Measurements from ENCODE around the gene HTATSF1.

HTATSF1 gene, protein sequence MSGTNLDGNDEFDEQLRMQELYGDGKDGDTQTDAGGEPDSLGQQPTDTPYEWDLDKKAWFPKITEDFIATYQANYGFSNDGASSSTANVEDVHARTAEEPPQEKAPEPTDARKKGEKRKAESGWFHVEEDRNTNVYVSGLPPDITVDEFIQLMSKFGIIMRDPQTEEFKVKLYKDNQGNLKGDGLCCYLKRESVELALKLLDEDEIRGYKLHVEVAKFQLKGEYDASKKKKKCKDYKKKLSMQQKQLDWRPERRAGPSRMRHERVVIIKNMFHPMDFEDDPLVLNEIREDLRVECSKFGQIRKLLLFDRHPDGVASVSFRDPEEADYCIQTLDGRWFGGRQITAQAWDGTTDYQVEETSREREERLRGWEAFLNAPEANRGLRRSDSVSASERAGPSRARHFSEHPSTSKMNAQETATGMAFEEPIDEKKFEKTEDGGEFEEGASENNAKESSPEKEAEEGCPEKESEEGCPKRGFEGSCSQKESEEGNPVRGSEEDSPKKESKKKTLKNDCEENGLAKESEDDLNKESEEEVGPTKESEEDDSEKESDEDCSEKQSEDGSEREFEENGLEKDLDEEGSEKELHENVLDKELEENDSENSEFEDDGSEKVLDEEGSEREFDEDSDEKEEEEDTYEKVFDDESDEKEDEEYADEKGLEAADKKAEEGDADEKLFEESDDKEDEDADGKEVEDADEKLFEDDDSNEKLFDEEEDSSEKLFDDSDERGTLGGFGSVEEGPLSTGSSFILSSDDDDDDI

DNA sequence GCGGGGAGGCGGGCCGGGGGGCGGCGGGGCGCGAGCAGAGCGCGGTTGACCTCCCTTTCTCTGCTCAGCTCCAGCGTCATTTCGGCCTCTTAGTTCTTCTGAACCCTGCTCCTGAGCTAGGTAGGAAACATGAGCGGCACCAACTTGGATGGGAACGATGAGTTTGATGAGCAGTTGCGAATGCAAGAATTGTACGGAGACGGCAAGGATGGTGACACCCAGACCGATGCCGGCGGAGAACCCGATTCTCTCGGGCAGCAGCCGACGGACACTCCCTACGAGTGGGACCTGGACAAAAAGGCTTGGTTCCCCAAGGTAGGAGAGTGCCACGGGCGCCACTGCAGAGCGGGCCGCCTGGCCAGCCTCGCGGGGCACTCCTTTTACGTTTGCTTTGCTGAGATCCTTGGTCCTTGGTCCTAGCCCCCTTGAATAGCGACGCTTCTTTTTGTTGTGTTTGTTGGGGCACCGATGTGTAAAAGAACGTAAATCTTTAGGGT lies at the start of gene HTATSF1:
TSS of gene HTATSF1 (plus strand) at position 37 of the 497 bp plus-strand sequence. CDS start at position 130, 93 bp downstream.
- no peak for FAIRE-seq

DNA sequence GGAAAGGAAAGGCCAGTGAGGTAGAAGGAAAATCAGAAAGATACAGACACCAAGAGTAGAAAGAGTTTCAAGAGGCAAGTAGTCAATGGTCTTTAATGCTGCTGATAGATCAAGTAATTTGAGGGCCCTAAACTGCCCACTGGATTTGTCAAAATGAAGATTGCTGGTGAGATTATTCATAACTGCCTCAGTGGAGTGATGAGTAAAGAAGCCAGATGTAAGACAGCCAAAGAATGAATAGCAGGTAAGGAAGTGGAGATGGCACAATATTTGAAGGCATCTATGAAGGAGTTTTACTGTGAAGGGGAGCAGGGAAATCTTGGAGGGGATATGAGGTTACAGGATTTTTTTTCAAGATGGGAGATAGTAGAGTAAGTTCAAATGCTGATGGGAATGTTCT lies 49.4 kb upstream of the HTATSF1 start:
- no peak for FAIRE-seq

DNA sequence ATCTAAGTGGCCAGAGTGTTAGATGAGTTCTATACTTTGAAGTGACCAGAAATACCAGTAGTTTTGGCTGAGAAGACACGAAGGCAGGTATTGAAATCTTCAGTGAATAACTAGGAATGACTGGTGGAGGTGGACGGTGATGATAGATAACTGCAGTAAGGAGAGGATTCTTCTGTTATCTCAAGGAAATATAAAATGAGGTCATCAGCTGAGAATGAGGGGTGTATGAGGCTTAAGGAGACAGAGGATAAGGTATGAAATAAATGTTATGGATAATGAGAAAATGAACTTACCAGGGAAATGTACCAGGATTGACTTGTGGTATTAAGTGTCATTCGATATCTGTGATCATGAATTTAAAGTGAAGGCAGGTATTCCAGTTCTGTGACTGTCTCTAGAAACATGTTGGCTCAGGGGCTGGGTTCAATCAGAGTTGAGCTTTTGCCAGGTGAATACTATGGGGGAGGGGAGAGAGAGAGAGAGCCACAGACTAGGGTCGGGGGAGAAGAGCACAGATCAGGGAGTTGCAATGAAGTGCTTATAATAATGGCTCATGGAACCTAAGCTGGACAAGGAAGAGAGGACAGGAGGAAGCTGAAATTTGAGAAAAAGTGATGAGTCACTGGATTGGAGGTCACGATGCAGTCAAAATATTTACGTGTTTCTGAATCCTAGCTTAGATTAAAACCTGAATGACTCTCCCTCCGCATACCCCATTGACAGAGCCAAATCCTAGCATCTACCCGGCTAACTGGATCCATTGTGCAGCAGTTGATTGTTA lies 47.2 kb upstream of the HTATSF1 start:
- no peak for FAIRE-seq

DNA sequence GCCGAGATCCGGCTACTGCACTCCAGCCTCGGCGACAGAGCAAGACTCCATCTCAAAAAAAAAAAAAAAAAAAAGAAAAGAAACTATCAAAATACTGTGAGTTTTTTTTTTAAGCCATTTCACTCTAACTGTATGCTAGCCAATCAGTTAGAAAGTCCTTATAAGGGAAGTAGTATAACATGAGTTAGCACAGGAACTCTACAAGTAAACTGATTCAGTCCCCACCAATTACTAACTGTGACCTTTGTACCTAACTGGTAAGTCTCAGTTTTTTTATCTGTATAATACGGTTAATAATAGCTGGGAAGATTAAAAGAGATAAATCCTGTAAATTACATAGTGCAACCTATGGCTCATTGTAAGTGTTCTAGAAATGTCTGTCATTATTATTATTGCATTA lies 44.8 kb upstream of the HTATSF1 start:
- no peak for FAIRE-seq

DNA sequence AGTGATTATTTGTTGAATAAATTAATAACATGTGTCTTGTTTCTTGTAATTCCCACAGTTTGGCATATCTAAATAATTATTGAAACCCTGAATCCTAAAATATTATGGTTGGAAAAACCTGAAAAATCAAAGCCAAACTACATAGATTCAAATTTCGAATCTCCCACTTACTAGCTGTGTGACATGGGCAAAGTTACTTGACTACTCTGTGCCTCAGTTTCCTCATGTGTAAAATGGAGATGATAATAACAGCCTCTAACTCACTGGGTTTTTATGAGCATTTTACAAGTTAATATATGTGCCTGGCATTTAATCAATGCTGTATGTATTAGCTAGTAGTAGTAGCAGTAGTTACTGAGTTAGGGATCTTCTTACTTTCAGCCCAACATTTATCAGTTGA lies 44.3 kb upstream of the HTATSF1 start:
- FAIRE-seq = no peak

DNA sequence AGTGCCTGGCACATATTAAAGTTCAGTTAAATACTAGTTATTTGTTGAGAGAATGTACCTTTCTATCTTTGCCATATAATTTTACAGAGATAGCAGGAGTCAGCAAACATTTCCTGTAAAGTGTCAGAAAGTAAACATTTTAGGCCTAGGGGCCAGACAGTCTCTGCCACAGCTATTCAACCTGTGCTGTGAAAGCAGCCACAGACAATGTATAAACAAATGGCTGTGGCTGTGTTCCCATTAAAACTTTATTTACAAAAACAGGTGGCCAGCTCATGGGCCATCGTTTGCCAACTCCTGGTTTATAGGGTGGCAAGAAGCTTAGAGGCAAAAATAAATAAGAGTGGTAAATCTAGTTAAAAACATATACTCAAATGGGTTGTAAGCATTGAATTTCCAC lies 43.6 kb upstream of the HTATSF1 start:
- FAIRE-seq = no peak

DNA sequence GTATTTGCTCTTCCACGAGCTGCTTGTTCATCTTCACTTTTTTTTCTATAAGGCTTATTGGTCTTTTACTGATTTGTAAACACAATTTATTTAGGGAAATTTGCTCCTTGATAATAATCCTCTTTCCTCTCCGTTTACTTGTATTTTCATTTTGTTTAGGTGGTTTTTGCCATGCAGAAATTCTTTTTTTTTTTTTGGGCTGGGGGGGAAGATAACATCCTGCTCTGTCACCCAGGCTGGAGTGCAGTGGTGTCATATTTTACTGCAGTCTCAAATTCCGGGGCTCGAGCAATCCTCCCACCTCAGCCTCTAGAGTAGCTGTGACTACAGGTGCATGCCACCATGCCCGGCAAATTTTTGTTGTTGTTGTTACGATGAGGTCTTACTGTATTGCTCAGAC lies 41.3 kb upstream of the HTATSF1 start:
- FAIRE-seq = no peak

DNA sequence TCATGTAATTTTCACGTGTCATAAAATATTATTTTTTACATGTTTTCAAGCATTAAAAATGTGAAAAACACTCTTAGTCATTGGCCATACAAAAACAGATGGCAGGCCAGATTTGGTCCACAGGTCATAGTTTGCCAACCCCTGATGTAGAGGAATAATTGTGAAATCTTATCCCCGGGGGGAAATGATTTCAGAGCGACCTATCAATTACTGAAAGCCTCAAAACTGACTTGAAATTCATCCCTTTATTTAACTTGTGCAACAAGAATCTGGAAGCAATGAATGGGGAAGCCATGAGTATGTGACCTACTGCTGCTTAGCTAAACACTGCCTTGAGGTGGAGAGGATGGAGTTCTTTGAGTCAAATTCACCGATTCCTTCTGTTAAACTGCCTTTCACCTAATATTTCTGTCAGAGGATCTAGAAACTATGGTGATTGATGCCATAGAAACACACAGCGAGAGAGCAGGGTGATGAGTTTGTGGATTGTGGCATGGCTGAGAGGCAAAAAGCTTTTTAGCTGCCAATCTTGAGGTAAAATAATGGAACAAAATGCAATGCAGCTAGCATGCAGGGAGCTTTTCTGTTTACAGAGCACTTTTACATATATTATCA lies 40.0 kb upstream of the HTATSF1 start:
- FAIRE-seq = no peak

DNA sequence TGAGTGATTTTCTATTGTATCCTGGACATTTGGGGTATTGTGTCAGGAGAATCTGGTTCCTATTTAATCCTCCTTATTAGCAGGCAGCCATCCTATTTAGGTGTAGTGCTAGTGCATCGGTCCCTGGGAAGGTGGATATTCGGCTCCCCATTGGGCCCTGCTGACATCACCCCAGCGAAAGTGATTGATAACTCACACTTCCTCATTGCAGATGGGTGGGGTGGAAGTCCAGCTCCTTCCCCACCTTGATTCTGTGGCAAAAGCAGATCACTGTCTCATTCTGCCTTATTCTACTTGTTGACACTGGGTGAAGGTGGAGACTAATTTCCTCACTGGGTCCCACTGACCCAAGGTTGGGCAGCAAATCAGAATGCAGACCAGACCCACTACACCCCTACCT lies 32.8 kb upstream of the HTATSF1 start:
- no peak for FAIRE-seq

DNA sequence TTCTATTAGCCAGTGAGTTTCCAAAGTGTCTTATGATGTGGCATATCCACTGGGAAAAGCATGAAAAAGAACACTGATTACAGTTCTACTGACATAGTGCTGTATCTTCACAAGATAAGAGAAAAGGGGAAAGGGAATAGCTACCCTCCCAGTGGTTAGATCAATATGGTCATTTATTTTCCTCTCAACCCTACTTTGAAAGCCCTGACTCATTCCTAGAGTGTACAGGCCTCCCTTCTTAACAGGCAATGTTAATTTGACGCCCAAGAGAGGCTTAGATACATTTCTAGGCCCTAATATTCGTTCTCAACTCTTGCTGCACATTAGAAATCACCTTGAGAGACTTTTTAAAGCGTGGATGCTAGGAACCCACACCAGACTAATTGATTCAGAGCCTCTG lies 30.1 kb upstream of the HTATSF1 start:
- FAIRE-seq = no peak

DNA sequence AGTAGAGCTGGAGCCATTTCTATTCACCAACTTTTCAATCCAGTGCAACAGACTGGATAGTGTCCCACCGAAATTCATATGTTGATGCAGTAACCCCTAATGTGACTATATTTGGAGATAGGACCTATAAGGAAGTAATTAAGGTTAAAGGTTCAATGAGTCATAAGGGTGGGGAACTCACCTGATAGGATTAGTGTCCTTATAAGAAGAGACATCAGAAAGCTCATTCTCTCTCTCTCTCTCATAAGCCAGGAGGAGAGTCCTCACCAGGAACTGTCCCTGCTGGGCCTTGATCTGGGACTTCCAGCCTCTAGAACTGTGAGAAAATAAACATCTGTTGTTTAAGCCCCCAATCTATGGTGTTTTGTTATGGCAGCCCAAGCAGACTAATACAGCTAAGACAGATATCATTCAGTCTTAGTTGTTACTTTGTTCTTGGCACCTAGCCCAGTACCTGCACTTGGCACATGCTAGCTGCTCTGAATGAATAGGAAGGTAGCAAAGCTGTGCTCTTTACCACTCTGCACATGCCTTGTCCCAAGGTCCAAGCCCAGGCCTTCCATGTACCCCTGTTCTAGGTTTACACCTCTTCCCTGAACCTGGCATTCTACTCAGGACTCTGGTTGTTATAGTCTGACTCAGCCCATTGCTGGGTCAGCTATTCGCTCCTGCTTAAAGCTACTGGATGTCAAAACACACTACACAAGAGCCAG lies 28.8 kb upstream of the HTATSF1 start:
- FAIRE-seq = no peak

DNA sequence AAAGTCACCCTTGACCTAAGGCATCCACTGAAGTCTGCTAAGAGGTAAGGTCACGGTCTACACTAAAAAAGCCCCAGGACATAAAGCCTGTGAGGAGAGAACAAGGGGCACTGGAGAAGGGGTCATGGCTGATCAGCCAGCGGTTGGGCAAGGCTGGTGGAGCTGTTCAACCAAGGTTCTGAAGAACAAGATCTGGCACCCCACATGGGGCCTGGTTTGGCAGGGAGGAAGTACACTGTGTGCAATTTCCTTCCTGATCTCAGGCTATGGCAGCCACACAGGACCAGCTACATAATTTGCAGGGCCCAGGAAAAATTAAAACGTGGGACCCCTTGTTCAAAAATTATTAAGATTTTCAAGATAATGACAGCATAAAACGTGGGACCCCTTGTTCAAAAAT lies 23.7 kb upstream of the HTATSF1 start:
- no peak for FAIRE-seq

DNA sequence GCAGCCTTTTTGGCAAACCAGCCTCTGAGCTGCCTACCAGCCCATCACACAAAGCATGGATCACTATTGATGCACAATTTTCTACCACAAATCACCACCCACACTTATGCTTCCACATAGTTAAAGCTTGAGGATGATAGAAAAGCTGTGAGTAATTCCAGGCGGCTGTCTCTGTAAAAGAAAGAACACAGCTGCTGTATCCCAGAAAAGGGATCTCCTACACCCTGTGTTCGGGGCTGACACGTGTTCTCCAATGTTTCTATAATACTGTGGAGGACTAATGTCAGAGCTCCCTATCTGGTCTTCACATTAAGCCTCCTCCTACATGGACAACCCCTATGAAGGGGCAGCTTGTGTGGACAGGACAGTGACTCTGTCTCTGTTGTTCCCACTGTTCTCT lies 22.2 kb upstream of the HTATSF1 start:
- no peak for FAIRE-seq

DNA sequence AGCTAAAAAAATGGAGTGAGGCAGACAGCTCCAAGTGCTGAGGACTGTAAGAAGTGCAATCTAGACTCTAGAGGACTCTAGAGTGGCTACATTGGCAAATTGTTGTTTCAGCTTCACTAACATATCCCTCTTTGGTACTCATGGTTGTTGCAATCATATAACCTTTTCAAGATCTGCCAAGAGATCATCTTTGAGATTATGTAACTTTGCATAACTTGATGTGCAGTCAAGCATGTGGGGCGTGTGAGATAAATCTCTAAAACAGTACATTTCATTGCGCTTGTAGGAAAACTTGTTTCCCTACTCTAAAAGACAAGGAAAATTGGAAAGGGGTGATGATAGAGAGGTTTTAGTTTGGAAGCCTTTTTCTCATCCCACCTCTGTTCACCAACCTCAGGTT lies 20.9 kb upstream of the HTATSF1 start:
- no peak for FAIRE-seq

DNA sequence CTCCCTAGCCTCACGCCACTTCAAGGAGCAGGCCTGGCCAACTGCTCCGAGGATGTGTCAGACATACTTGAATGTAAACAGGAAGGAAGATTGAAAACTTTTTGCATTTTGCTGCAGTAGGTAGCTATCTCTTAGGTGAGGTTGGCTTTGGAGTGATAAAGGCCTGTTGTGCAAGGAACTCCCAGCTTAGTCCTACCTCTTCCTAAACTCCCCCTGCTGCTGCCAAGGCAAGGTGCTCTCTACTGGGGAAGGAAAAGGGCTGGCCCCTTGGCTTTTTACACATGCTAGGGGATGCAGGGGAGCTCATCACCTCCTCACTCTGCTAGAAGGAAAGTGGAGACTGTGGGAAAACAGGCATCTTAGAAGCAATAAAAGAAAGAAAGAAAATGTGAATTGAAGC lies 20.4 kb upstream of the HTATSF1 start:
- no peak for FAIRE-seq

DNA sequence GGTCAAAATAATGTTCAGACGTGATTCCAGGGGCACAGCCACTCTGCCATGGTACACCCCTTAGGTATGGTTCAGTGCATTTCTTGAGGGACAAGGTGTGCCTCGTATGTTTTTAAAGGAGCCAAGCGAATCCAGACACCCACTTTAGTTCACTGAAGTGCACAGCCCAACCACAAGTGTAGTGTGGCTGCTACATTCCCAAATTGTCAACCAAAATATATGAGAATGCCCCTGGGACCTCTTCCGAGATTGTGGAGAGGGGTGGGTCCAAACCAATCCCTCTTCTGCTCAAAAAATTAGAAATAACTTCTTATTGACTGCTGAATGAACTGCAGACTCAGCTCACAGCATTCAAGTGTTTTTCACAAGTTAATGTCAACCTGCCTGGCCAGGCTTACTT lies 17.0 kb upstream of the HTATSF1 start:
- no peak for FAIRE-seq

DNA sequence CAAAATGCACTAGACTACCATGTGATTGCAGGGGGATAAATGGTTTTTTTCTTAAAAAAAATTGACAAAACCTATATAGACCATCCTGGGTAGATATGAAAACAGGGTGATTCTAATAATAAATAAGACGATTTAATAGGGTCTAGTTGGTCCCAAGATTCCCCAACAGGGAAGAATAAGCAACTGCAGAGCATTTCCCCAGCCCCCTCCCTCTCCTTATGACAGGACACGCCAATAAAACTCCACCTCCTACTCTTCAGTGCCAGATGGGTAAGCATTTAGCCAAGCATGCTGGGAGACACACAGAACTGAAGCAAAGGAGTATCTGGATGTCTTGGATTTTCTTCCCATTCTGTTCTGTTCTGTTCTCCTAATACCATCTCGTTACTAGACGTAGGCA lies 9.7 kb upstream of the HTATSF1 start, which contains the start of gene BRS3:
TSS of gene BRS3 (plus strand) at position 301 of the 400 bp plus-strand sequence. CDS start 168 bp downstream, outside the sequence.
- no peak for FAIRE-seq

DNA sequence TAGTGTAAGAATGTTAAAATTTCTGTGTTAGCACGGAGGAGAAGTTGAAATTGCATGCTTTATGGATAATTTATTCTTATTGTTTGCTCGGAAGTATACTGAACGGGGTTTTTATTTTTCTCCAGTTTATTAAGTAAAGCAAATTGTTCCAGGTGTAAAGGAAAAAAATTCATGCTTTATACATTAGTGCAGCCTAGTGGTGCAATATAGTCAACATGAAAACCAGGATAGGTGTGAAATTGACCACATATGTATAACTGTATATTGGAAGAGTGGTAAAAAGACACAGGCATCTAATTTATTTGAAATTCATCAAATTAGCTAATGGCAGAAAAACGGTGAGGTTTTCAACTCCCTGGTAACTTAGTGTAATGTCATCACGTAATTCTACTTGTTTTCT lies 8.7 kb upstream of the HTATSF1 start:
- FAIRE-seq = no peak

DNA sequence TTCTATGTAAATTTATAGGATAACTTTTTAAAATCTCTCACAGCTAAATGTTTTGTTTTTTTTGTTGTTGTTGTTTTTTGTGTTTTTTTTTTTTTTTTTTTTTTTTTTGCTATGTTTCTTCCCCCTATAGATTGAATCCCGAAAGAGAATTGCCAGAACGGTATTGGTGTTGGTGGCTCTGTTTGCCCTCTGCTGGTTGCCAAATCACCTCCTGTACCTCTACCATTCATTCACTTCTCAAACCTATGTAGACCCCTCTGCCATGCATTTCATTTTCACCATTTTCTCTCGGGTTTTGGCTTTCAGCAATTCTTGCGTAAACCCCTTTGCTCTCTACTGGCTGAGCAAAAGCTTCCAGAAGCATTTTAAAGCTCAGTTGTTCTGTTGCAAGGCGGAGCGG lies 5.6 kb upstream of the HTATSF1 start:
- FAIRE-seq = no peak

DNA sequence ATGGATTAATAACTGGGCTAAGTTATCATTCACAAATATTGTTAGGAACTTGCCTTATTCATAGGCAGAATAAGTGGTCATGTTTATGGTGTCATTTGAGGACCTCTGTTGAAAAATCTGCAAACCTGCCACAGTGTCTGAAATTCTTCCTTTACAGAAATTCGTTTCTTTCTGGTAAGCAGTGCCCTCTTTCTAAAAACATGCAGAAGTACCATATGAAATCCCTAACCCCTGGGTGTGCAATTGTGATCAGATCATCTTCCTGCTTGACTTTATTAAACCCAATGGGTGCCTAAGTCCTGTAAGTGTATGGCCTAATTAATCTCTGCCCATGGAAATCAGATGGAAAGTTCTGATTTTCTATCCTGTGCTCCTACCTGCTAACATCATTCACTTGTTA lies 4.4 kb upstream of the HTATSF1 start:
- no peak for FAIRE-seq

DNA sequence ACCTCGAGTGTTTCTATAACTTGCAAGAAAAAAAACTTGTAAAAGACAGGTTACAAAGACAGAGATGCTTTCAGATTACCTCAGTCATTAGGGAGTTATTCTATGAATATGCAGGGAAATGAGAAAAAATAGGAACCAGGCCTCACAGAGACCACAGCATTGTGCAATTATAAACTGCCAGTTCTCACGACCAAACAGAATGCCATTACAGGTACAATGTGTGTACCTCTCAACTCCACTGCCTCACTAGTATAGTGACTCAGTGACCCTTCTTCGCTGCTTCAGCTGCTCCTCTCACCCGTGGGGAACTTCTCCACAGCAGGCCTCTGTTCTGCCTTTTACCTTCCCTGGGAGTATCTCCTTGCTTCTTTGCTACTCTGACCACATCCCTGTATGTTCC lies 2.3 kb upstream of the HTATSF1 start:
- no peak for FAIRE-seq

DNA sequence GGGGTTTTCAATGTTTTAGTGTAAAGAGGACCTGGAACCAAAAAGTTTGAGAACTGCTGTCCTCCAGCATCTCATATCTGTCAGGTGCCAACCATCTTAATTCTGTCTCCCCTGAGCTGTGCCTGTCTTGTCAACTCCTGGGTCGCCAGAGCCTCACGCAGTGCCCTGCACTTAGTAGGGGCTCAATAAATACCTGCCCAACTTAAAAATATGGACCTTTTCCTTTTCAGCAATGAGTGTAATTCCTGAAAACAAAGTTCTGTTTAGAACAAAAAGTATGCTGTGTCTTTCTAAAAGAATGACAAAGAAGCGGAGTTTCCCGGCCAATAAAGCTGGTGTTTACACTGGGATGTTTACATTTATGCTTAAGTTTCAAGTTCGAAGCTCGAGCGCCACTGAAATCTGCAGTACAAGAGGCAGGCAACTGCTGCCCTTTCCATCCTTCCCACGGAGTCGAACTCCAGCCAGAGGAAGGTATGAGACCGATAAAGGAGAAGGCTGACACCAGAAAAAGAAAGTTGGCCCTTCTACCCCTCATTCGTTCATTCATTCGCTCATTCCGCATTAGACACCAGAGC lies 1.1 kb upstream of the HTATSF1 start:
- FAIRE-seq = no peak

Measured in TTC549 (cell line).